ENCODE measurements around the gene TGFBR1. TPM values are rescaled to one million over a fixed set of nuclear protein-coding genes. Genes with fewer than 3 reads are reported as not detected.

Gene TGFBR1
- polyA plus RNA-seq, result 9.2 TPM

DNA sequence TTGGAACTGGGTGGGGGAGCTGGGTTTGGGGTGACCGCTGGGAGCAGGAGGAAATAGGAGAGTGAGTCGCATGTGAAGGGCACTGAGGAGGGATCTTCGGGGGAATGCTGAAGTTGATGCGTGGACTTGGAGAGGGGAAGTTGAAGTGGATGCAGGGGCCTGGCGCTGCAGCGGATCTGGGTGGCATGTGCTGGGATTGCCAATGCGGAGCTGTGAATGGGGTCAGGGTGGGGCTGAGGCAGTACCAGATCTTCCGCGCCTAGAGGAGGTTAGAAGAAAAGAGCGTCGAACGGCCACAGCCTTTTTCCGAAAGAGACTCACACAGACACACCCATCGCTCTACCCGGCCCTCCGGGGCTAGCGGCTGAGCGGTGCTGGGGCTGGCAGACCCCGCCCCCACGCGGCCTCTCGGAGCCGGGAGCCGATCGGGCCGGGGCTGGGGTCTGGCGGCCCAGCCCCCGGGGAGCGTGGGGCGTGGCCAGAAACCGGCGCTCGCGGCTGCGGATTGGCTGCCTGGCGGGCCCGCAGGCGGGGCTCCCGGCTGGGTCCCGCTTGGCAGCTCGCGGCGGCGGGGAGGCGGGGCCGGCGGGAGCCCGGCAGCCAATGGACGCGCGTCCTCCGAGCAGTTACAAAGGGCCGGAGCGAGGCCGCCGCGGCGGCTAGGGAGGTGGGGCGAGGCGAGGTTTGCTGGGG, at the start of gene TGFBR1:
TGFBR1 (plus strand) TSS at position 655 of the 693 bp plus-strand sequence. CDS start 93 bp downstream, outside the sequence.
- peak within 1 kb of the TSS; percentile 85 to 94 (median 90) for H3K4me3 Mint-ChIP-seq
- H3K4me1 Mint-ChIP-seq, result peaks cover 40 to 50% (median 43%) of the 10 kb centered on the region in 3 donors
- no peaks in the 10 kb centered on the region for H3K9me3 Mint-ChIP-seq
- peaks cover 2% of the 10 kb centered on the region for H3K36me3 Mint-ChIP-seq
- H3K27me3 Mint-ChIP-seq, result no peaks in the 10 kb centered on the region
- peak within 1 kb of the TSS; percentile 56 to 80 (median 79) for H3K27ac Mint-ChIP-seq

DNA sequence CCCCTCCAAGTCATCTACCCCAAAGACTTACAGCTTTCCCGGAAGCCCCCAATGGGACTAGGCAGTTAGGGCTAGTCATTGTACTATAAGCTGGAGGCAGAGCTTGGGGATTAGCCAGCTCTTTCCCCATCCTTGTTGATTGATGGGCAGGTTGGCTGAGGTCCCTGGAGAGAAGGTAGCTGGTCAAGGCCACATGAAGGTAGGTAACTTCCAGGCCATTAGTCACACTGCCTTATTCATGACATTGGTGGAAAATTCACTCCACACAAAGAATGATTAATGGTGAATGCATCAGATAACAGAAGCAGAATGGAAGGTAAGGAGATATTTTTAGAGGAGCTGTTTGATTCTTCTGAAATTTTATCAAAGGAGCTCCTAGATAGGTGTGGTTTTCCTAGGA, 49.5 kb upstream of the TGFBR1 start:
- Mint-ChIP-seq H3K36me3 (no peaks in the 10 kb centered on the region), H3K9me3 (no peaks in the 10 kb centered on the region), H3K4me3 (no peak overlapping the region)

DNA sequence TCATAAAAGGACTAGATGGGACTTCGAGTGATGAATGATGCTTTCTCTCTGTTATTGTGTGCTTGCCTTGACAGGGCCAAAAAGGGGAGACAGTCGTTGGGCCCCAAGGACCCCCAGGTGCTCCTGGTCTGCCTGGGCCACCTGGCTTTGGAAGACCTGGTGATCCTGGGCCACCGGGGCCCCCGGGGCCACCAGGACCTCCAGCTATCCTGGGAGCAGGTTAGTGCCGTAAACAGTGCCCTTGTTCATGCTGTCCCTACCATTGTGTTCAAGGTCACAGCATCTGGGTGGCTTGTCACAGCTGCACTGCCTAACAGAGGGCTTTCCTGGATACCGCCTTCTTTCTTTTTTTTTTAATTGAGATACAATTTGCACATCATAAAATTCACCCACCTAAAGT, 48.7 kb upstream of the TGFBR1 start:
- Mint-ChIP-seq H3K27ac (no peak overlapping the region), H3K4me1 (peaks cover 49 to 57% (median 50%) of the 10 kb centered on the region in 3 donors), H3K36me3 (no peaks in the 10 kb centered on the region)

More for the DNA sequence above, 49.5 kb upstream of the TGFBR1 start:
- Mint-ChIP-seq H3K4me1 (peaks cover 45 to 51% (median 49%) of the 10 kb centered on the region in 3 donors), H3K27ac (no peak overlapping the region), H3K27me3 (no peaks in the 10 kb centered on the region)

DNA sequence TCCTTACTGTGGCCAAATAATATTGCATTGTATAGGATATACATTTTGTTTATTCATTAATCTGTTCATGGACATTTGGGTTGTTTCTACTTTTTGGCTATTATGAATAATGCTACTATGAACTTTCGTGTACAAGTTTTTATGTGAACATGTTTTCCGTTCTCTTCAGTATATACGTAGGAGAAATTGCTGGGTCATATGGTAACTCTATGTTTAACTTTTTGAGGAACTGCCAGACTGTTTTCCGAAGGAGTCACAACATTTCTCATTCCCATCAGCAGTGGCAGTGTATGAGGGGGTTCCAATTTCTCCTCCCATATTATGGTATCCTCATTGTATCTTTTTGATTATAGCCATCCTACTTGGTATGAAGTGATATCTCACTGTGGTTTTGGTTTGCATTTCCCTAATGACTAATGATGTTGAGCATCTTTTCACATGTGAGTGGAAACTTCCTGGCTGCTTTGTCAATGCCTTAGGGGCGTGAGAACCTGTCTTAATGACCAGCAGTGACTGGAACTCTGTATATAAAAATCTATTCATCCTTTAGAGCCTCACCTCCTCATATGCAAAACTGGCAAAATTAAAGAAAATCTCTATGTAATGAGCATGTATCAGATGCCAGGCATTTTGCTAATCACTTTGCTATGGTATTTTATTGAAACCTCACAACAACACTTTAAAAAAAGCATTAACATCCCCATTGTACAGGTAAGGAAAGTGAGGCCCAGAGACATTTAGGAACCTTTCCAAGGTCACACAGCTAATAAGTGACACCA, 47.8 kb upstream of the TGFBR1 start:
- H3K9me3 Mint-ChIP-seq, result no peaks in the 10 kb centered on the region
- H3K27me3 Mint-ChIP-seq, result no peaks in the 10 kb centered on the region
- H3K4me1 Mint-ChIP-seq, result peaks cover 49 to 58% (median 50%) of the 10 kb centered on the region in 3 donors
- peak overlapping the region; percentile 72 to 94 (median 82) for H3K4me3 Mint-ChIP-seq
- peak overlapping the region; percentile 1 to 88 (median 79) for H3K27ac Mint-ChIP-seq
- H3K36me3 Mint-ChIP-seq, result no peaks in the 10 kb centered on the region

More for the DNA sequence above, 48.7 kb upstream of the TGFBR1 start:
- Mint-ChIP-seq H3K9me3 (no peaks in the 10 kb centered on the region), H3K27me3 (no peaks in the 10 kb centered on the region), H3K4me3 (peak overlapping the region in 1 of 4 donors; percentile 94)

DNA sequence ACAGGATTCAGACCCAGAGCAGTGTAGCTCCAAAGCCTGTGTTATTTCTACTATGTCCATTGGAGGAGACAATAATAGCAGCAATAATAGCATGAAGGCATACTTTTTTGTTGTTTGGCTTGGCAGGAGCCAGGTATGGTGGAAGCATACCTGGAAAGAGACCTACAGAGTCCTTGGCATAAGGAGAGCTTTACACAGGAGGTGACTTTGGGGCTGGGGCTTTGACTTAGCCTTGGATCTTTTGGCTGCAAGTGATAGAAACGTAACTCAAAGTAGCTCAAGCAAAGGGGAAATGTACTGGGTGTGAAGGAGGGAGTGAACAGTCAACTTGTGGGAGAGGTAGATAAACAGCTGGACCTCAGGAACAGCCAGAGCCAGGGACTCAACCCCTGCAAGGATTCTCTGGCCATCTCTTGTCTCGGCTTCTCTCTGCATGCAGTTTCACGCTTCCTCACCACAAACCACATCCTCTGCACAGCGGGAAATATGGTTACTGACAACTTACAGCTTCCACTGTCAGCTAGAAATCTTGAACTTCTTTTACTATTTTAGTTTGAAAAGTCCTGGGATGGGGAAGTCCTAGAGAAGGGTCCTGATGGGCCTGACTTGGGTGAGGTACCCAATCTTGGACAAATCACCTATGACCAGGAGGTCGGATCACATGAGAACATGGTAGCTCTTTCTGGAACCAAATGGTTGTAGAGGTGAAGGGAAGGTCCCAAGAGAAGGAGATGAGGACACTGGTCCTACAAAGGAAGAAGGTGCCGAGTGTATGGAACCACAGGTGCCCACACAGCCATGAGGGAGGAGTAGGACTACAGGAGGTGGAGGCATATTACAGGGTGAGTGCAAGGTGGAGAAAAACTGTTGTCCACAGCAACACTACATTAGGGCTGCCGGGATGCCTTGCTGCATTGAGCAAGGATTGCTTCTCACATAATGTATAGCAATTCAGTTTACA, 47.0 kb upstream of the TGFBR1 start:
- H3K36me3 Mint-ChIP-seq, result peaks cover under 1% of the 10 kb centered on the region
- H3K27ac Mint-ChIP-seq, result peak overlapping the region; percentile 79 to 90 (median 88)
- no peaks in the 10 kb centered on the region for H3K27me3 Mint-ChIP-seq
- H3K4me3 Mint-ChIP-seq, result peak overlapping the region; percentile 72 to 94 (median 82)
- no peaks in the 10 kb centered on the region for H3K9me3 Mint-ChIP-seq
- H3K4me1 Mint-ChIP-seq, result peaks cover 47 to 52% (median 51%) of the 10 kb centered on the region in 3 donors

DNA sequence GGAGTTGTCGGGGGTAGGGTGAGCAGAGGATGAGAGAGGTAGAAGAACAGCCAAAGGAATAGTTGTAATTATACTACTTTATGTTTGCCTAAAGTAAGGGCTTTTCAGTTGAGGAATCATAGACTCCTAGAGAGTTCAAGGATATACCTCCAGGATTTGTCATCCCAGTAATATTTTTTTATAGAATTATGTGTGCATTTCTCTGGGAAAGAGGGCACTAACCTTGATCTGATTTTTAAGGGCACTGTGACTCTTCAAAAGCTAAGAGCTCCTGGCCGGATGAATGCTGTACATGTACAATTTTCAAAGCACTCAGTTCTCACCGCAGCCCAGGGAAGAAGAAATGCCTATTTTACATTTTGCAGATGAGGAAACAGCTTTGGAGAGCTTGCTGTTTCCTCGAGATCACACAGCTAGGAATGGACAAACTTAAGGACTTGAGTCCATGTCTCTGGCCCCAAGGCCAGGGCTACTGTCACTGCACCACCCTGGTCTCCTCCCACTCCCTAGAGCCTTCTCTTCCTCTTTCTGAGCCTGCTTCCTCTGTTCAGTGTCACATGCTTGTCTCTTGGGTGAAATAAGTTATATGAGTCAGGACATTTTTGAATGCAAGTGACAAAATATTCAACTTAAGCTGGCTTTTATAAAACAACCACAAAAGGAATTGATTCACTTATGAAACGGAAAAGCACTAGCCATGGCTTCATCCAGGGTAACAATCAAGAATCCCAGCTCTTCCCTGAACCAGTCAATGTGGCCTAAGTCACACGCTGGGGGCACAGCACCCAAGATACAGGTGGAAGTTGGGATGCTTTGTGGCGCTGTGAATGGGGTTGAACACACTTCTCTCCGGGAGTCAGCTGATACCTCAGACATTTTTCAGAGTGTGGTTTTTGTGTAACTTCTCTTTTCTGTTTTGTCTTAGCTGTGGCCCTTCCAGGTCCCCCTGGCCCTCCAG, 45.7 kb upstream of the TGFBR1 start:
- Mint-ChIP-seq H3K27ac (peak overlapping the region; percentile 79 to 95 (median 88)), H3K27me3 (no peaks in the 10 kb centered on the region), H3K4me3 (peak overlapping the region; percentile 71 to 94 (median 82)), H3K36me3 (peaks cover 3% of the 10 kb centered on the region), H3K4me1 (peaks cover 40 to 49% (median 45%) of the 10 kb centered on the region in 3 donors), H3K9me3 (peaks cover 0 to 2% (median 0%) of the 10 kb centered on the region in 3 donors)

DNA sequence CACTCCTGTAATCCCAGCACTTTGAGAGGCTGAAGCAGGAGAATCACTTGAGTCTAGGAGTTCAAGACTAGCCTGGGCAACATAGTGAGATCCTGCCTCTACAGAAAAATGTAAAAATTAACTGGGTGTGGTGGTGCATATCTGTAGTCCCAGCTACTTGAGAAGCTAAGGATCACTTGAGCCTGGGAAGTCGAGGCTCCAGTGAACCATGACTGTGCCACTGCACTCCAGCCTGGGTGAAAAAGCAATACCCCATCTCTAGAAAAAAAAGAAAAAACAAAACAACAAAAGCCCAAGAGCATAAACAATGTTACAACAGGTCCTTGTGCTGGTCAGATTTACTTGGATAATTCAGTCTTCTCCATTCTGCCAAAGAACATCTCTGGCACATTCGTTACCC, 44.3 kb upstream of the TGFBR1 start:
- Mint-ChIP-seq H3K4me1 (peaks cover 41 to 48% (median 48%) of the 10 kb centered on the region in 3 donors), H3K9me3 (peaks cover 0 to 2% (median 0%) of the 10 kb centered on the region in 3 donors), H3K27ac (peak overlapping the region in 2 of 3 donors; percentile 69 to 86), H3K36me3 (peaks cover 3% of the 10 kb centered on the region), H3K27me3 (no peaks in the 10 kb centered on the region), H3K4me3 (no peak overlapping the region)

DNA sequence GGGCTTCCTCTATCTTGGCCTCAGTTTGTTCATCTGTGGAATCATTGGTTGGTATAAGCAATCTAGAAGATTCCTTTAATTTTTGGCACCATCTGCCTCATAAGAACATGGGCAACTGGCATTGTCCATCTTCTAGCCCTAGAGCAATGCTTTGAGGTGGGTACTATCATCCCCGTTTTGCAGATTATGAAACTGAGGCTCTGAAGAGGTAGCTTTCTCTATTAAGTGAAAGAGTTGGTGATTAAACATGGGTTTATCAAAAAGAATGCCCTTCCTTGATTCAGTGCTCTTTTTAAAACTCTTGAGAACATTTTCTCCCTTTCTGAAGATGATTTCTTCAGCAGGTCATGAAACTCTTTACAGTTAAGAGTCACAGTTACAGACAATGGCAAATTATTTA, 42.4 kb upstream of the TGFBR1 start:
- peaks cover 4% of the 10 kb centered on the region for H3K36me3 Mint-ChIP-seq
- peaks cover 0 to 2% (median 2%) of the 10 kb centered on the region in 3 donors for H3K9me3 Mint-ChIP-seq
- H3K27me3 Mint-ChIP-seq, result no peaks in the 10 kb centered on the region
- H3K4me1 Mint-ChIP-seq, result peaks cover 28 to 35% (median 34%) of the 10 kb centered on the region in 3 donors
- H3K27ac Mint-ChIP-seq, result no peak overlapping the region
- no peak overlapping the region for H3K4me3 Mint-ChIP-seq

DNA sequence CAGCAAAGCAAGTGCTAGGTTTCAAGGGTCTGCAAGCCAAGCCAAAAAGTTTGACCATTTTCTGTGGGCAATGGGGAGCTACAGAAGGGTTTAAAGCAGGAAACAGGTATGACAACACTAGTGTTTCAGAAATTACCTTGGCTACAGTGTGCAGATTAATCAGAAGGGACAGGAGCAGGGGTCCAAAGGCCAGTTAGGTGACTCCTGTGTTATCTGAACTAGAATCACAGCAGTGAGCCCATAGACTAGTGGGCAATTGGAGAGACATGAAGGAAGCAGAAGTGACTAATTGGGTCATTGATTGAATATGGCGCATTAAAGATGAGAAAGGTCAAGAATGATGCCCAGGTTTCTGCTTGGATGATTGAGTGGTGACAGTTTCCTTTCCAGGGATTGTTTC, 41.4 kb upstream of the TGFBR1 start:
- H3K9me3 Mint-ChIP-seq, result peaks cover 0 to 2% (median 2%) of the 10 kb centered on the region in 3 donors
- no peak overlapping the region for H3K27ac Mint-ChIP-seq
- H3K27me3 Mint-ChIP-seq, result no peaks in the 10 kb centered on the region
- peaks cover 18 to 26% (median 24%) of the 10 kb centered on the region in 3 donors for H3K4me1 Mint-ChIP-seq
- no peak overlapping the region for H3K4me3 Mint-ChIP-seq
- H3K36me3 Mint-ChIP-seq, result peaks cover 4% of the 10 kb centered on the region

DNA sequence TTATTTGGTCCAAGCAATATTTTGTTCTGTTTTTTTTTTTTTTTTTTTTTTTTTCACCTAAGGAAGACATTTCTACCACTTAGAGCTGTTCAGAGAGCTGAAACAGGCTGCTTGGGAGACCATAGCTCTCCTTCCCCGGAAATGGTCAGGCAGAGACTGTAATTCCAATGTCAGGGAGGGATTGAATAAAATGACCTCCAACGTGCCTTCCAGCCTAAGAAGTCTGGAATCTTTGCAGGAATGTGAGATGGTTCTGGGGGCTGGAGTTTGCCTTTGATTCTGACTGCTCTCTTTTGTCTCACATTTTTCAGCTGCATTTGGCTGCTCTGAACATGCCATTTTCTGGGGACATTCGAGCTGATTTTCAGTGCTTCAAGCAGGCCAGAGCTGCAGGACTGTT, 38.3 kb upstream of the TGFBR1 start:
- Mint-ChIP-seq H3K4me1 (peaks cover 10 to 14% (median 12%) of the 10 kb centered on the region in 3 donors), H3K27ac (no peak overlapping the region), H3K27me3 (no peaks in the 10 kb centered on the region), H3K36me3 (peaks cover 4% of the 10 kb centered on the region), H3K9me3 (peaks cover 0 to 2% (median 2%) of the 10 kb centered on the region in 3 donors), H3K4me3 (no peak overlapping the region)

DNA sequence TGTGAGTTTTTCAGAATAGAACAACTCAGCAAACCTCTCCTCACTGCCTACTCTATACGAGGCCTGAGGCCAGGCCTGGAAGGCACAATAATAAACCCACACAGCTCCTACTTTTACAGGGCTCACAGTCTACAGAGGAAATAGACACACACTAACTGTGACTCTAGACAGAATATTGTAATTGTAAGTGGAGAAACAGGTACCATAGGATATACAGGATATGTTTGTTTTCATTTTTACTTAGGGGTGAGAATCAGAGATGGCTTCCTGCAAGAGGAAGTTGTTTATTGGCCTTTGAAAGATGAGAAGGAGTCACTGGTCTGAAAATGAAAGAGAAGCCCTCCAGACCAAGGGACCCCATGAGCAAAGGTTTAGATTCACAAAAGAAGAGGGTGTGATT, 35.8 kb upstream of the TGFBR1 start:
- H3K36me3 Mint-ChIP-seq, result peaks cover 1% of the 10 kb centered on the region
- peaks cover 0 to 2% (median 0%) of the 10 kb centered on the region in 3 donors for H3K9me3 Mint-ChIP-seq
- peaks cover 9 to 12% (median 10%) of the 10 kb centered on the region in 3 donors for H3K4me1 Mint-ChIP-seq
- no peak overlapping the region for H3K4me3 Mint-ChIP-seq
- peak overlapping the region in 2 of 3 donors; percentile 20 to 28 for H3K27ac Mint-ChIP-seq
- H3K27me3 Mint-ChIP-seq, result no peaks in the 10 kb centered on the region

DNA sequence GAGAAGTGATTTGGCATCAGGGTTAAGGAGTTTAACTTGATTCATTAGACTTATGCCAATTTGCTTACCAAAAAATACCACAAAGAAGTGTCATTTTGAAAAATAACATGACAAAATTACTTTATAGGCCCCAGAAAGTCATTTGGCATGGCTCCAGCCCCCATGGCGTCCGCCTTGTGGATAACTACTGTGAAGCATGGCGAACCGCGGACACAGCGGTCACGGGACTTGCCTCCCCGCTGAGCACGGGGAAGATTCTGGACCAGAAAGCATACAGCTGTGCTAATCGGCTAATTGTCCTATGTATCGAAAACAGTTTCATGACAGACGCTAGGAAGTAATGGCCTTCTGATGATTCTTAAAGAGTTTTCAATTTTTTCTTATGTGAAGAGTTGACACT, 35.4 kb upstream of the TGFBR1 start:
- Mint-ChIP-seq H3K9me3 (peaks cover 0 to 2% (median 0%) of the 10 kb centered on the region in 3 donors), H3K36me3 (peaks cover 1% of the 10 kb centered on the region), H3K4me3 (no peak overlapping the region), H3K4me1 (peaks cover 7 to 8% (median 7%) of the 10 kb centered on the region in 3 donors), H3K27ac (no peak overlapping the region), H3K27me3 (no peaks in the 10 kb centered on the region)

DNA sequence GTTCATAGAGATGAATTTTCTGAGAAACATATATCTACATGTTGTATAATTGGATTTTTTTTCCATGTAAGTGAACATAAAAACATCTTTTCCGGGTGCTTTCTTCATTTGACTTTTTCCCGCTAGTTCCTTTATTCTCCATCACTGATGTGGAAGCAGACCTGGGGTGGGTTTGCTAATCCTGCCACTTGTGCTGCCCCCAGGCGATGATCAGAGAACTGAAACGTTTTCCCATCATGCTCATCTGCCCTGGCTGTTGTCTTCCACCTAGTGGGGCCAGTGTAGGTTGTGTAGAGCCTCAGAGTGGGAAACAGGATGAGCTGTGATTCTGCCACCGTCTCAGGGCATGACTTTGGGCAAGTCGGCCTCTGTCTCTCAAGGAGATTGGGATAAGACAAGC, 34.2 kb upstream of the TGFBR1 start:
- Mint-ChIP-seq H3K9me3 (peaks cover 0 to 2% (median 0%) of the 10 kb centered on the region in 3 donors), H3K27ac (peak overlapping the region in 1 of 3 donors; percentile 58), H3K36me3 (peaks cover 1% of the 10 kb centered on the region), H3K27me3 (no peaks in the 10 kb centered on the region), H3K4me1 (peaks cover 7 to 8% (median 7%) of the 10 kb centered on the region in 3 donors), H3K4me3 (no peak overlapping the region)

All from IgD-negative memory B cell (primary cell).